ENCODE data around the gene CD44. TPM values are rescaled to one million over a fixed set of nuclear protein-coding genes. Genes with fewer than 3 reads are reported as not detected.
A peak's percentile ranks its signal among the peaks of the same experiment; 100 is the strongest.

The CD44 gene
- total RNA-seq, 4 donors from 2014 or later = 211 to 319 (median 266) TPM

DNA sequence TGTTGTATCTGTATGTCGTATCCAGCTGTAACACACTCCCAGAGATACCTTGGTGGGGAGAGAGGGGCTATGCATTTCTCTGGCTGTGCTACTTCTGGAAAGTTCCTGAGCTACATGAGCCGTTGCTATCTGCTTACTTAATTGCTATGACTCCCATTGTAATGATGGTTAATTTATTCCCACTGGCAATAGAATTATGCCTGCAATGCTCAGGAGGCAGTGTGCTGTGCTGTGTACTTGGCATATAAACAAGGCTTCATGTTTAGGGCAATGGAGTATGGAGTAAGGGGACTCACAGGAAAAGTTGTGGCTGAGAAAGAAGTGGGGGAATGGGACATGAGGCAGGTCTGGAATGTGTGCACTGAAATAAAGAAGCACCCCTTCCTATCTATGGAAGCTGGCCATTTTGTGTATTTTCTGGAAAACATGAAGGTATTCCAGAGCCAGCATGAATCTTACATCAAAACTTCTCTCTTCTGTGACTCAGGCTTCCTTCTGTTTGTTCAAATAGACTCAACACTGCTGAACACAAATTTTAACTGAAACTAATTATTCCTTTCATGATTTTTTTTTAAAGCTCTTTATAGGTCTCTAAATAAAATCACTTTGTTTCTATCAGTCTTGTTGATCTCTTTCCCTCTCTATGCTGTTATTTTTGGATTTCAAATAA is 40.6 kb downstream of the CD44 start:
- Histone ChIP-seq H3K27me3 (no peaks in the 10 kb centered on the region), H3K4me3 (no peak overlapping the region), H3K9me3 (no peaks in the 10 kb centered on the region), H3K27ac (peak overlapping the region in 3 of 4 donors; percentile 2 to 52 (median 9)), H3K36me3 (peaks cover 0 to 61% of the 10 kb centered on the region in 2 donors), H3K4me1 (peaks cover 21 to 65% (median 24%) of the 10 kb centered on the region in 3 donors)
- ATAC-seq = no peak
- 0 to 83% methylated on average over 1 of the region's 2 CpGs for WGBS, 2 donors (ENCODE audit: low coverage in 1 of 2)
- TF ChIP-seq POLR2AphosphoS5 (IDR thresholded peaks at IDR 0.05) (no peak), POLR2A (IDR thresholded peaks at IDR 0.05) (no peak), EP300 (IDR thresholded peaks at IDR 0.05) (no peak)
- TF ChIP-seq, protein P1, sequence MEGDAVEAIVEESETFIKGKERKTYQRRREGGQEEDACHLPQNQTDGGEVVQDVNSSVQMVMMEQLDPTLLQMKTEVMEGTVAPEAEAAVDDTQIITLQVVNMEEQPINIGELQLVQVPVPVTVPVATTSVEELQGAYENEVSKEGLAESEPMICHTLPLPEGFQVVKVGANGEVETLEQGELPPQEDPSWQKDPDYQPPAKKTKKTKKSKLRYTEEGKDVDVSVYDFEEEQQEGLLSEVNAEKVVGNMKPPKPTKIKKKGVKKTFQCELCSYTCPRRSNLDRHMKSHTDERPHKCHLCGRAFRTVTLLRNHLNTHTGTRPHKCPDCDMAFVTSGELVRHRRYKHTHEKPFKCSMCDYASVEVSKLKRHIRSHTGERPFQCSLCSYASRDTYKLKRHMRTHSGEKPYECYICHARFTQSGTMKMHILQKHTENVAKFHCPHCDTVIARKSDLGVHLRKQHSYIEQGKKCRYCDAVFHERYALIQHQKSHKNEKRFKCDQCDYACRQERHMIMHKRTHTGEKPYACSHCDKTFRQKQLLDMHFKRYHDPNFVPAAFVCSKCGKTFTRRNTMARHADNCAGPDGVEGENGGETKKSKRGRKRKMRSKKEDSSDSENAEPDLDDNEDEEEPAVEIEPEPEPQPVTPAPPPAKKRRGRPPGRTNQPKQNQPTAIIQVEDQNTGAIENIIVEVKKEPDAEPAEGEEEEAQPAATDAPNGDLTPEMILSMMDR (IDR thresholded peaks at IDR 0.05) = no peak

- no peak for ATAC-seq
- Histone ChIP-seq H3K27me3 (no peaks in the 10 kb centered on the region), H3K9me3 (no peaks in the 10 kb centered on the region), H3K4me1 (peaks cover 15 to 67% (median 17%) of the 10 kb centered on the region in 3 donors), H3K27ac (peak overlapping the region in 3 of 4 donors; percentile 11 to 52 (median 15)), H3K4me3 (no peak overlapping the region), H3K36me3 (peaks cover 0 to 61% of the 10 kb centered on the region in 2 donors)
- 44 to 87% methylated on average over 4 to 5 of the region's 5 CpGs for WGBS, 2 donors (ENCODE audit: low coverage in 1 of 2)
- no peak for TF ChIP-seq EP300 (IDR thresholded peaks at IDR 0.05)
- TF ChIP-seq POLR2AphosphoS5 (IDR thresholded peaks at IDR 0.05) = peak; percentile 59
These were observed 41.6 kb downstream of the CD44 start for GRCh38 chr11:35180317-35181233.

DNA sequence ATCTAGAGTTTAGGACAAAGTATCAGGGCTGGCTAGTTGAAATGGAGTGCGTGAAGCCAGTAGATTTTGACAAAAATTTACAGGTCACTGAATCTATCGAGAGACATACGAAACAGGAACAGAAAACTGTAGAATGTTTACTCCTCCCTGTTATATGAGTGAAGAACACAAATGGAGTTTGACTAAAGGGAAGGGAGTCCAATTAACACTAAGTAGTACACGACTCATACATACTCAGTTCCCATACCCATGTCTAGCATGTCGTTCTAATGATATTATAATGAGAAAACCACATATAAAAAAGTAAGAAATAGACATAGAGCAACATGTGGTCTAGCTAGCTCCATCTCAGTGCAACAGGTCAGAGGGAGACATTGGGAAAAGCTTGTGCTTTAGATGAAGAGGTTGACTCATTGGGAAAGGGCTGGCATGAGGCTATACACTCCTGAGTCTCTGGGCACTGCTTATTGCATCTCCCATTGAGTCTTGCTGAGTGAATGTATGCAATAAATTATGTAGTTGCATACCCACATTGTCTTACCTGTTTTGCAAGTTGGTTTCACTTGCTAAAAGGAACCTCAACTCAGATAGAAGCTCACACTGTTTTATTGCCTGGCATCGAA is 43.5 kb downstream of the CD44 start:
- no peak for ATAC-seq
- Histone ChIP-seq H3K4me1 (peaks cover 15 to 71% (median 17%) of the 10 kb centered on the region in 3 donors), H3K9me3 (no peaks in the 10 kb centered on the region), H3K4me3 (no peak overlapping the region), H3K27ac (no peak overlapping the region), H3K36me3 (peaks cover 0 to 50% of the 10 kb centered on the region in 2 donors), H3K27me3 (no peaks in the 10 kb centered on the region)
- 93 to 94% methylated on average over 5 to 6 of the region's 6 CpGs for WGBS, 2 donors (ENCODE audit: low coverage in 1 of 2)
- TF ChIP-seq, protein P1 (IDR thresholded peaks at IDR 0.05) = no peak
- TF ChIP-seq POLR2A (IDR thresholded peaks at IDR 0.05) = no peak
- no peak for TF ChIP-seq POLR2AphosphoS5 (IDR thresholded peaks at IDR 0.05)
- TF ChIP-seq EP300 (IDR thresholded peaks at IDR 0.05) = no peak

DNA sequence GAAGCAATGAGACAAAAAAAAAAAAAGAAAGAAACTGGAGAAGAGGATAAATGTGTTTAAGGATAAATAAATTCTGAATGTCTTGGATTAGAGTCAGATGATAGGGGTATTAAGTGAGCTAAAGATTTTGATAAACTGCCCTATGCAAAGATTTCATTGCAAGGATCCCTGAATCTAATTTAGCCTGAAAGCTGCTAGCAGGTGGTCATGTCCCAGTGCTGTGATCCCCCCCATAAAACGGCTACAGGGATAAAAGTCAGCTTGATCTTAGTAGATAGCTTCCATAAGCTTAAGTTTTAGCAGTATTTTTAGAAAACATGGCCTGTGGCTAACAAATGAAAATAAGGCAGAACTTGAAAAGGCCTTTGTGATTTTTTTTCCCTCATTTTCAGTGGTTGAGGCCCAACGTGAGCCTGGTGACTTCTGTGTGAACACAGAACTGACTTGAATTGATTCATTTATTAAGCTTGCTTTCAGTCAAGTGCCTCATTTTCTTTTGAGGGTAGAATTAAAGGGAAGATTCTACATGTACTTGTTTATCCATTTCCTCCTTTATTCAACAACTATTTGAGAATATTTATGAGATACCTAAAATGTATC is 44.5 kb downstream of the CD44 start:
- no peak for TF ChIP-seq POLR2A (IDR thresholded peaks at IDR 0.05)
- no peak for TF ChIP-seq POLR2AphosphoS5 (IDR thresholded peaks at IDR 0.05)
- WGBS, 2 donors (ENCODE audit: low coverage in 1 of 2) = 51 to 71% methylated on average over 2 of the region's 2 CpGs
- H3K4me3 ChIP-seq = no peak overlapping the region
- H3K9me3 ChIP-seq = no peaks in the 10 kb centered on the region
- peak overlapping the region in 3 of 4 donors; percentile 4 to 37 (median 35) for H3K27ac ChIP-seq
- H3K27me3 ChIP-seq = no peaks in the 10 kb centered on the region
- no peak for ATAC-seq
- peaks cover 0 to 48% of the 10 kb centered on the region in 2 donors for H3K36me3 ChIP-seq
- H3K4me1 ChIP-seq = peaks cover 9 to 69% (median 16%) of the 10 kb centered on the region in 3 donors

DNA sequence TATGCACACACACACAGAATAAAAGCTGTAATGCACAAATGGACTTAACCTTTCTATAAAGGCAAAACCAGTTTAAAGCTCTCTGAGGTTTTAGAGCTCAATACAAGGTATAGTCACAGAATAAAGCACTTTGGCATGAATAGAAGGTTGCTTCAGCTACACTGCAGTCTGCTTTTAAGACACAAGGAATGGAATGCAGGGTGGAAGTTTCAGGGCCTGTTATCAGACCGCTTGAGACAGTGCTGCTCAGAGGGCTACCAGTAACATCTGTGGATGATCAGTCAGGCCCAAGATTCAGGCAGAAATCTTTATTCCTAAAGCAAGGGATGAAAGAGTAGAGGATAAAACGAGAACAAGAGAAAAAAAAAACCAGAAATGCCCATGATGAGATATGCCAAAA is 46.7 kb downstream of the CD44 start:
- 12 to 32% methylated on average over 2 of the region's 2 CpGs for WGBS, 2 donors (ENCODE audit: low coverage in 1 of 2)
- Histone ChIP-seq H3K27ac (peak overlapping the region; percentile 18 to 50 (median 30)), H3K27me3 (no peaks in the 10 kb centered on the region), H3K36me3 (peaks cover 0 to 59% of the 10 kb centered on the region in 2 donors), H3K4me1 (peaks cover 0 to 66% (median 4%) of the 10 kb centered on the region in 3 donors), H3K4me3 (no peak overlapping the region), H3K9me3 (no peaks in the 10 kb centered on the region)
- no peak for TF ChIP-seq POLR2AphosphoS5 (IDR thresholded peaks at IDR 0.05)
- TF ChIP-seq, protein P1 (IDR thresholded peaks at IDR 0.05) = no peak
- TF ChIP-seq EP300 (IDR thresholded peaks at IDR 0.05) = no peak
- no peak for TF ChIP-seq POLR2A (IDR thresholded peaks at IDR 0.05)
- ATAC-seq = no peak

All from gastroesophageal sphincter (tissue), 4 donors.